Activated CD8-positive, alpha-beta memory T cell treated with anti-CD3 and anti-CD28 coated beads, Interleukin-2, amount 10 ng/mL, durations not matched to agents 7 days and 5 days (primary cell): ENCODE measurements around the gene RC3H2. TPM values are rescaled to one million over a fixed set of nuclear protein-coding genes. Genes with fewer than 3 reads are reported as not detected.

Experiments used
- ATAC-seq: fragments of 150-1000 bp; cut with Tn5 transposase; one replicate; pipeline ENCODE4 v1.10.0; 2021; ENCODE audit warnings: moderate library complexity
- CTCF ChIA-PET: fragments of 350-600 bp; sonication (Branson Sonifier 250); formaldehyde crosslinking; loops from one replicate; lab custom pipeline; 2021; ENCODE audit warnings: antibody characterized with exemption; lab: Charles Lee
- DNase-seq: peaks from one replicate; pipeline ENCODE4 v3.0.0-alpha.2; 2020
- H3K27ac Mint-ChIP-seq: one replicate; pipeline ENCODE4 v1.8.0; 2021; ENCODE audit warnings: mild to moderate bottlenecking, mixed read lengths
- H3K27me3 Mint-ChIP-seq: one replicate; pipeline ENCODE4 v1.8.0; 2021; ENCODE audit warnings: mixed read lengths
- H3K36me3 Mint-ChIP-seq: one replicate; pipeline ENCODE4 v1.8.0; 2021; ENCODE audit warnings: mild to moderate bottlenecking, mixed read lengths
- H3K4me1 Mint-ChIP-seq: one replicate; pipeline ENCODE4 v1.8.0; 2021; ENCODE audit warnings: mixed read lengths
- H3K4me3 Mint-ChIP-seq: one replicate; pipeline ENCODE4 v1.8.0; 2021; ENCODE audit warnings: mild to moderate bottlenecking, moderate library complexity, mixed read lengths
- H3K9me3 Mint-ChIP-seq: one replicate; pipeline ENCODE4 v1.8.0; 2022; ENCODE audit warnings: low read depth, mixed read lengths
- total RNA-seq, 2 experiments: library from RNA; stranded (reverse); gene quantifications; one replicate each; pipeline ENCODE4 v1.2.3, GENCODE V29; 2021

The RC3H2 gene
- total RNA-seq, 2 experiments from 2014 or later: 49.7 to 53.7 TPM

DNA sequence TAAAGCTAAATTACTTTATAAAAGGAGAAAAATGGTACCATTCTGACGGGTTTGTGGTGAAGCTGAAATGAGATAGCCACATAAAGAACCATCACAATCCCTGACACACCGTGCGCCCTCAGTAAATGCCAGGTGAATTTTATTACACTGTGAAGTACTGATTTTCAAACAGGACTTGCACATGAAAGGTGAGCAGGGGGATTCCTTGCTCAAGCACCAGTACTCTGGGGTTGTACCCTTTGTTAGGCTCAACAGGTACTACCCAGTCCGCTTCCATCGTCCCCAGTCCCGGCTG lies 35.2 kb upstream of the RC3H2 start:
- CTCF ChIA-PET: interaction anchor here (0.9 to 2.5 kb wide), 4 partner anchors 8 to 45 kb away, joined by 3 to 14 read pairs (median 3); partner anchors contain the start of genes ZBTB26 and ZBTB6
- DNase-seq (no peak), ATAC-seq (no peak)
- peak overlapping the region; percentile 87 for H3K4me3 Mint-ChIP-seq
- H3K4me1 Mint-ChIP-seq: peaks cover 31% of the 10 kb centered on the region
- H3K9me3 Mint-ChIP-seq: no peaks in the 10 kb centered on the region
- peak overlapping the region; percentile 71 for H3K27ac Mint-ChIP-seq
- no peaks in the 10 kb centered on the region for H3K27me3 Mint-ChIP-seq
- H3K36me3 Mint-ChIP-seq: peaks cover 13% of the 10 kb centered on the region

DNA sequence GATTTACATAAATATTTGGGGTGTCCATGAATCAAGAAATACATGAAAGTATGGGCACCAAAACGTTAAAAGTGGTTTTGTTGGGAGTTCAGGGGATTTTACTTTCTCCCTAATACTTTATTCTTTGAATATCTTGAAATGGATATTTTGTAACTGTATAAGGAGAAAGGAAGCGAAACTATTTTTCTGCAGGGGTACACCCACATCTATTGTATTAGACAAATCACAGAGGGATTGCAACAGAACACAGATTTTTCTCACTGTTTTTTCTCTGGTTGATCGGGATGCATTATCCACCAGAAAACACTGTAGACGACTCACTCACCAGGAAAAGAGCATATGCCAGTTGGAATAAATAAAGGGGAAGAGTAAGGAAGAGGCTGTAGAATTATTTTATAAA lies 34.4 kb upstream of the RC3H2 start:
- DNase-seq (no peak), ATAC-seq (no peak)
- peaks cover 13% of the 10 kb centered on the region for H3K36me3 Mint-ChIP-seq
- CTCF ChIA-PET: interaction anchor here (1.1 to 2.5 kb wide), 2 partner anchors 8 to 44 kb away, joined by 3 to 14 read pairs; partner anchors contain the start of gene ZBTB26
- H3K4me3 Mint-ChIP-seq: no peak overlapping the region
- no peaks in the 10 kb centered on the region for H3K27me3 Mint-ChIP-seq
- peaks cover 29% of the 10 kb centered on the region for H3K4me1 Mint-ChIP-seq
- H3K9me3 Mint-ChIP-seq: no peaks in the 10 kb centered on the region
- no peak overlapping the region for H3K27ac Mint-ChIP-seq

GRCh38 chr9:122936883-122937282 lies 31.7 kb upstream of the RC3H2 start:
- Mint-ChIP-seq H3K36me3 (peaks cover 17% of the 10 kb centered on the region), H3K4me1 (peaks cover 24% of the 10 kb centered on the region), H3K27me3 (no peaks in the 10 kb centered on the region), H3K9me3 (no peaks in the 10 kb centered on the region), H3K4me3 (no peak overlapping the region), H3K27ac (no peak overlapping the region)
- CTCF ChIA-PET: interaction anchor here (0.7 to 0.9 kb wide), 2 partner anchors 11 to 55 kb away, joined by 3 read pairs; no protein-coding TSS in a partner anchor
- DNase-seq: no peak
- no peak for ATAC-seq

GRCh38 chr9:122936464-122936863 lies 31.3 kb upstream of the RC3H2 start:
- ATAC-seq (no peak), DNase-seq (no peak)
- Mint-ChIP-seq H3K27ac (no peak overlapping the region), H3K4me1 (peaks cover 20% of the 10 kb centered on the region), H3K36me3 (peaks cover 17% of the 10 kb centered on the region), H3K27me3 (no peaks in the 10 kb centered on the region), H3K4me3 (no peak overlapping the region), H3K9me3 (no peaks in the 10 kb centered on the region)
- CTCF ChIA-PET: interaction anchor here (0.7 kb wide), 1 partner anchor 55 kb away, joined by 3 read pairs; no protein-coding TSS in a partner anchor

GRCh38 chr9:122931226-122932121 lies 26.3 kb upstream of the RC3H2 start, which contains the start of gene ZBTB26:
Gene ZBTB26, minus strand, starts transcription at chr9:122931512. Its CDS starts 11,578 bp downstream, at chr9:122919934.
- Mint-ChIP-seq H3K4me3 (no peak within 1 kb of the TSS), H3K27ac (peak within 1 kb of the TSS; percentile 92), H3K4me1 (peaks cover 12% of the 10 kb centered on the region), H3K9me3 (no peaks in the 10 kb centered on the region), H3K36me3 (peaks cover 8% of the 10 kb centered on the region), H3K27me3 (no peaks in the 10 kb centered on the region)
- ATAC-seq (peak; percentile 98), DNase-seq (peak; percentile 94)
- CTCF ChIA-PET: interaction anchor here (0.5 to 2.5 kb wide), 10 partner anchors 10 to 1479 kb away, joined by 3 to 14 read pairs (median 4); partner anchors contain the start of genes RABGAP1, RC3H2 and ZBTB6

GRCh38 chr9:122930541-122931225 lies 25.5 kb upstream of the RC3H2 start:
- H3K9me3 Mint-ChIP-seq: no peaks in the 10 kb centered on the region
- no peak overlapping the region for H3K4me3 Mint-ChIP-seq
- no peak for DNase-seq
- peak overlapping the region; percentile 58 for H3K27ac Mint-ChIP-seq
- CTCF ChIA-PET: interaction anchor here (1.0 to 2.5 kb wide), 5 partner anchors 10 to 419 kb away, joined by 3 to 14 read pairs (median 5); partner anchors contain the start of genes RABGAP1 and ZBTB6
- no peak for ATAC-seq
- H3K36me3 Mint-ChIP-seq: peaks cover 6% of the 10 kb centered on the region
- no peaks in the 10 kb centered on the region for H3K27me3 Mint-ChIP-seq
- peaks cover 12% of the 10 kb centered on the region for H3K4me1 Mint-ChIP-seq

DNA sequence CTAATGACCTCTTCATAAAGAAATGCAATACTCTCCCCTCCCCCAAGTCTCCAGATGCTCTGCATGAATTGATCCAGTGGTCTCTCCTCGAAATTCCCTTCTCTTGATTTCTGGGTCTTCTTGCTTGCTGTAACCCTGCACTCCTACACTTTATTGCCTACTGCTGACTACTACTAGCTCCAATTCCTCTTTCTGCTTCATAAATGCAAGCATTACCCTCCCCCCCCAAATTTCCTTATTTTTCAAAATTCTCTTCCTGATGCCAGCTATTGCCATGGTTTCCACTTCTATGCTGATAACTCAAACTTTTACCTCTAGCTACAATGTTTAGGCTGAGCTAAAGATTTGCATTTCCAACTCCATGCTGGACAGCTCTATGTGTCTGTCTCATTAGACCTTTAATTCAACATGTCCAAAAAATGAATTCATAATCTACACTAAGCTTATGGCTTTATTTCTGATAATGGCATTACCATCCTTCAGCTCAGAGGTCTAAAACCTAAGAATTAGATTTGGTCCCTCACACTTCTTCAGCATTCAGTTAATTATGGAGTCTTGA lies 24.7 kb upstream of the RC3H2 start:
- H3K27me3 Mint-ChIP-seq: no peaks in the 10 kb centered on the region
- H3K4me3 Mint-ChIP-seq: no peak overlapping the region
- DNase-seq (no peak), ATAC-seq (no peak)
- H3K9me3 Mint-ChIP-seq: no peaks in the 10 kb centered on the region
- peaks cover 5% of the 10 kb centered on the region for H3K36me3 Mint-ChIP-seq
- H3K4me1 Mint-ChIP-seq: peaks cover 10% of the 10 kb centered on the region
- CTCF ChIA-PET: interaction anchor here (1.1 to 2.5 kb wide), 3 partner anchors 11 to 420 kb away, joined by 3 to 14 read pairs (median 3); partner anchors contain the start of genes RABGAP1 and ZBTB6
- H3K27ac Mint-ChIP-seq: no peak overlapping the region

DNA sequence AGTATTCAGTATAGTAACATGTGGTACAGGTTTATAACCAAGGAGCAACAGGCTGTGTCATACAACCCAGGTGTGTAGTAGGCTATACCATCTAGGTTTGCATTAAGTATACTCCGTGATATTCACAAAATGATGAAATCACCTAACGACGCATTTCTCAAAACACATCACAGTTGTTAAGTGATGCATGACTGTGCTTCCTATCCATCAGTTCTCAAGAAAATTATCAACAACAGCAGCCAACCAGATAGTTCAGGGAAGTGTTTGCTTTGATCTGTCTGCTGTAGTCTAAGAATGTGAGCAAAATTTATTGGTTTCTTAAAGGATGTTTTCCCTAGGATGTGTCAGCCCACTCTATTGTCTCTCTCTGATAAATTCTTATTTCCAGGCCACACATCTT lies 18.8 kb upstream of the RC3H2 start:
- DNase-seq (no peak), ATAC-seq (no peak)
- H3K9me3 Mint-ChIP-seq: no peaks in the 10 kb centered on the region
- no peak overlapping the region for H3K27ac Mint-ChIP-seq
- H3K36me3 Mint-ChIP-seq: peaks cover 10% of the 10 kb centered on the region
- CTCF ChIA-PET: interaction anchor here (0.7 to 0.8 kb wide), 2 partner anchors 9 to 25 kb away, joined by 3 read pairs; no protein-coding TSS in a partner anchor
- no peaks in the 10 kb centered on the region for H3K27me3 Mint-ChIP-seq
- H3K4me3 Mint-ChIP-seq: no peak overlapping the region
- H3K4me1 Mint-ChIP-seq: peaks cover 4% of the 10 kb centered on the region

GRCh38 chr9:122922713-122923112 lies 17.6 kb upstream of the RC3H2 start:
- CTCF ChIA-PET: no interaction called here
- no peaks in the 10 kb centered on the region for H3K9me3 Mint-ChIP-seq
- no peak for ATAC-seq

DNA sequence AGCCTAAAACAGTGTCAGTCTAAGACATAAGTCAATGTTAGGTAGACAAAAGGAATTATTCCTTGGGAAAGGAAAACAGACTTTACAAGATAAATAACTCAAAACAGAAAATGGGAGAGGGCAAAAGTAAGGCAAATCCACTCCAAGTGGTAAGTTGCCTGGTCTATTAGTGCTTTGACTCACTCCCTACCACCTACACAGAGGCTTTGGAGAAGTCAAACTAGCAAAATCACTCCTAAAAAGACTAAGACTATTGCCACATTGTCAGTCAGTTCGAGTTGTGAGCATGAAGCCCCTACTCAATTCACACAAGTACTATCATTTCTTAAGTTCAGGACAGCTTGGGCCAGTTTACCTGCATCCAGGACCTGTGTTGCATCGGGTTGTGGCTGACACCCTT lies 13.2 kb upstream of the RC3H2 start:
- H3K27ac Mint-ChIP-seq: no peak overlapping the region

More at GRCh38 chr9:122922713-122923112, 17.6 kb upstream of the RC3H2 start:
- Mint-ChIP-seq H3K4me3 (no peak overlapping the region), H3K27me3 (no peaks in the 10 kb centered on the region), H3K27ac (no peak overlapping the region), H3K36me3 (peaks cover 10% of the 10 kb centered on the region), H3K4me1 (peaks cover 4% of the 10 kb centered on the region)
- no peak for DNase-seq

GRCh38 chr9:122912964-122913673 lies 8.0 kb upstream of the RC3H2 start, which contains the start of gene ZBTB6:
Gene ZBTB6, minus strand, starts transcription at chr9:122913323. Its CDS starts 1,251 bp downstream, at chr9:122912072.
- Mint-ChIP-seq H3K9me3 (no peaks in the 10 kb centered on the region), H3K4me3 (peak within 1 kb of the TSS; percentile 100), H3K4me1 (peaks cover 32% of the 10 kb centered on the region), H3K27me3 (no peaks in the 10 kb centered on the region), H3K27ac (peak within 1 kb of the TSS; percentile 99), H3K36me3 (peaks cover 26% of the 10 kb centered on the region)
- CTCF ChIA-PET: interaction anchor here (0.7 to 2.7 kb wide), 7 partner anchors 10 to 436 kb away, joined by 3 to 14 read pairs (median 4); partner anchors contain the start of genes RABGAP1 and ZBTB26
- DNase-seq (peak; percentile 84), ATAC-seq (peak; percentile 95)

More for the DNA sequence above, 13.2 kb upstream of the RC3H2 start:
- DNase-seq (no peak), ATAC-seq (no peak)
- Mint-ChIP-seq H3K27me3 (no peaks in the 10 kb centered on the region), H3K36me3 (peaks cover 10% of the 10 kb centered on the region), H3K4me3 (no peak overlapping the region), H3K4me1 (peaks cover 5% of the 10 kb centered on the region), H3K9me3 (no peaks in the 10 kb centered on the region)
- CTCF ChIA-PET: no interaction called here

DNA sequence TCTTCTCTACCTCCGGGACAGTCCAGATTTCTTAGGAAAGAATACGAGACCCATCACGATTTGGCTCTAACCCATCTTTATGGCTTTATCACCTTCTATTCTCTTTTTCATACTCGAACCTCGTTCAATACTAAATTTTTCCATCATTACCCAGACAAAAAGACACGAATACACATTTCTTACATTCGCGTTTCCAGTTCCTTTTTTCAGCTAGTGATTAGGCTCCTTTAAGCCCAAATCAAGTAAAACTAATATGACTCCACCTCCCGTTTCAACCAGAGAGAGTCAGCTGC lies 7.5 kb upstream of the RC3H2 start:
- ATAC-seq (peak; percentile 3), DNase-seq (no peak)
- peaks cover 32% of the 10 kb centered on the region for H3K4me1 Mint-ChIP-seq
- peaks cover 30% of the 10 kb centered on the region for H3K36me3 Mint-ChIP-seq
- peak overlapping the region; percentile 99 for H3K27ac Mint-ChIP-seq
- peak overlapping the region; percentile 100 for H3K4me3 Mint-ChIP-seq
- no peaks in the 10 kb centered on the region for H3K27me3 Mint-ChIP-seq
- H3K9me3 Mint-ChIP-seq: no peaks in the 10 kb centered on the region
- CTCF ChIA-PET: interaction anchor here (0.7 to 2.7 kb wide), 6 partner anchors 9 to 437 kb away, joined by 3 to 14 read pairs (median 6); partner anchors contain the start of genes RABGAP1 and ZBTB26
